Measurements from ENCODE around the gene PIGU.
"Not testable (repeated sequence)": the region's sequence is repeated elsewhere in the genome, so short reads cannot be mapped to it uniquely, and the experiment has no call there.

PIGU gene

GRCh38 chr20:34627458-34627857, 49.4 kb downstream of the PIGU start:
- peaks cover 46% of the 10 kb centered on the region for H3K36me3 Mint-ChIP-seq (ENCODE audit: low read depth)
- H3K27ac Mint-ChIP-seq = no peak overlapping the region
- no peaks in the 10 kb centered on the region for H3K27me3 Mint-ChIP-seq
- peaks cover 9% of the 10 kb centered on the region for H3K4me1 Mint-ChIP-seq (ENCODE audit: low read depth)
- H3K9me3 Mint-ChIP-seq = no peaks in the 10 kb centered on the region
- no peak overlapping the region for H3K4me3 Mint-ChIP-seq

GRCh38 chr20:34626992-34627391, 49.9 kb downstream of the PIGU start:
- H3K4me3 Mint-ChIP-seq = no peak overlapping the region
- H3K4me1 Mint-ChIP-seq (ENCODE audit: low read depth) = peaks cover 9% of the 10 kb centered on the region
- H3K9me3 Mint-ChIP-seq = no peaks in the 10 kb centered on the region
- no peak overlapping the region for H3K27ac Mint-ChIP-seq
- H3K36me3 Mint-ChIP-seq (ENCODE audit: low read depth) = peaks cover 46% of the 10 kb centered on the region
- no peaks in the 10 kb centered on the region for H3K27me3 Mint-ChIP-seq

- H3K4me3 Mint-ChIP-seq = no peak overlapping the region
- H3K27ac Mint-ChIP-seq = no peak overlapping the region
- H3K4me1 Mint-ChIP-seq (ENCODE audit: low read depth) = peaks cover 11% of the 10 kb centered on the region
- H3K36me3 Mint-ChIP-seq (ENCODE audit: low read depth) = peaks cover 51% of the 10 kb centered on the region
- H3K27me3 Mint-ChIP-seq = no peaks in the 10 kb centered on the region
- H3K9me3 Mint-ChIP-seq = no peaks in the 10 kb centered on the region
Observed at GRCh38 chr20:34624629-34625028, 52.3 kb downstream of the PIGU start.

- Mint-ChIP-seq H3K27ac (no peak overlapping the region), H3K4me1 (ENCODE audit: low read depth) (peaks cover 11% of the 10 kb centered on the region), H3K36me3 (ENCODE audit: low read depth) (peaks cover 54% of the 10 kb centered on the region), H3K27me3 (no peaks in the 10 kb centered on the region), H3K4me3 (no peak overlapping the region), H3K9me3 (no peaks in the 10 kb centered on the region)
Observed at GRCh38 chr20:34622821-34623451, 54.0 kb downstream of the PIGU start.

GRCh38 chr20:34621383-34622367, 55.2 kb downstream of the PIGU start:
- Mint-ChIP-seq H3K4me3 (no peak overlapping the region), H3K36me3 (ENCODE audit: low read depth) (peaks cover 57% of the 10 kb centered on the region), H3K9me3 (no peaks in the 10 kb centered on the region), H3K27me3 (no peaks in the 10 kb centered on the region), H3K4me1 (ENCODE audit: low read depth) (peaks cover 11% of the 10 kb centered on the region), H3K27ac (no peak overlapping the region)

GRCh38 chr20:34621036-34621343, 55.9 kb downstream of the PIGU start:
- Mint-ChIP-seq H3K27ac (no peak overlapping the region), H3K27me3 (no peaks in the 10 kb centered on the region), H3K4me1 (ENCODE audit: low read depth) (peaks cover 11% of the 10 kb centered on the region), H3K4me3 (no peak overlapping the region), H3K36me3 (ENCODE audit: low read depth) (peaks cover 62% of the 10 kb centered on the region), H3K9me3 (no peaks in the 10 kb centered on the region)

- no peak overlapping the region for H3K4me3 Mint-ChIP-seq
- no peaks in the 10 kb centered on the region for H3K9me3 Mint-ChIP-seq
- no peak overlapping the region for H3K27ac Mint-ChIP-seq
- H3K4me1 Mint-ChIP-seq (ENCODE audit: low read depth) = peaks cover 11% of the 10 kb centered on the region
- H3K36me3 Mint-ChIP-seq (ENCODE audit: low read depth) = peaks cover 62% of the 10 kb centered on the region
- no peaks in the 10 kb centered on the region for H3K27me3 Mint-ChIP-seq
Observed at GRCh38 chr20:34618676-34619075, 58.2 kb downstream of the PIGU start.

GRCh38 chr20:34616913-34617312, 60.0 kb downstream of the PIGU start:
- not testable (repeated sequence) for H3K4me3 Mint-ChIP-seq; H3K27me3 Mint-ChIP-seq; H3K9me3 Mint-ChIP-seq; H3K27ac Mint-ChIP-seq; H3K4me1 Mint-ChIP-seq (ENCODE audit: low read depth)
- peaks cover 70% of the 10 kb centered on the region for H3K36me3 Mint-ChIP-seq (ENCODE audit: low read depth)

- no peaks in the 10 kb centered on the region for H3K4me1 Mint-ChIP-seq (ENCODE audit: low read depth)
- no peaks in the 10 kb centered on the region for H3K27me3 Mint-ChIP-seq
- H3K9me3 Mint-ChIP-seq = no peaks in the 10 kb centered on the region
- no peak overlapping the region for H3K27ac Mint-ChIP-seq
- peaks cover 64% of the 10 kb centered on the region for H3K36me3 Mint-ChIP-seq (ENCODE audit: low read depth)
- H3K4me3 Mint-ChIP-seq = no peak overlapping the region
Observed at GRCh38 chr20:34615477-34615876, 61.4 kb downstream of the PIGU start.

- H3K27ac Mint-ChIP-seq; H3K27me3 Mint-ChIP-seq; H3K9me3 Mint-ChIP-seq; H3K4me1 Mint-ChIP-seq (ENCODE audit: low read depth); H3K4me3 Mint-ChIP-seq: not testable (repeated sequence)
- peaks cover 38% of the 10 kb centered on the region for H3K36me3 Mint-ChIP-seq (ENCODE audit: low read depth)
Observed at GRCh38 chr20:34611976-34612375, 64.9 kb downstream of the PIGU start.

GRCh38 chr20:34607066-34607465, 69.8 kb downstream of the PIGU start:
- Mint-ChIP-seq H3K27me3 (no peaks in the 10 kb centered on the region), H3K9me3 (no peaks in the 10 kb centered on the region), H3K27ac (no peak overlapping the region), H3K36me3 (ENCODE audit: low read depth) (peaks cover 7% of the 10 kb centered on the region), H3K4me1 (ENCODE audit: low read depth) (no peaks in the 10 kb centered on the region), H3K4me3 (no peak overlapping the region)

- Mint-ChIP-seq H3K9me3 (no peaks in the 10 kb centered on the region), H3K27ac (no peak overlapping the region)
Observed at GRCh38 chr20:34604980-34605788, 71.7 kb downstream of the PIGU start.

GRCh38 chr20:34600892-34601653, 75.8 kb downstream of the PIGU start:
- no peak overlapping the region for H3K27ac Mint-ChIP-seq
- H3K4me1 Mint-ChIP-seq (ENCODE audit: low read depth) = no peaks in the 10 kb centered on the region
- H3K4me3 Mint-ChIP-seq = no peak overlapping the region
- H3K36me3 Mint-ChIP-seq (ENCODE audit: low read depth) = peaks cover 3% of the 10 kb centered on the region
- H3K9me3 Mint-ChIP-seq = no peaks in the 10 kb centered on the region
- H3K27me3 Mint-ChIP-seq = no peaks in the 10 kb centered on the region

More at GRCh38 chr20:34604980-34605788, 71.7 kb downstream of the PIGU start:
- H3K4me1 Mint-ChIP-seq (ENCODE audit: low read depth) = no peaks in the 10 kb centered on the region
- no peaks in the 10 kb centered on the region for H3K27me3 Mint-ChIP-seq
- peaks cover 3% of the 10 kb centered on the region for H3K36me3 Mint-ChIP-seq (ENCODE audit: low read depth)
- H3K4me3 Mint-ChIP-seq = no peak overlapping the region

GRCh38 chr20:34595377-34596184, 81.3 kb downstream of the PIGU start:
- H3K9me3 Mint-ChIP-seq = no peaks in the 10 kb centered on the region
- no peaks in the 10 kb centered on the region for H3K27me3 Mint-ChIP-seq
- H3K4me1 Mint-ChIP-seq (ENCODE audit: low read depth) = no peaks in the 10 kb centered on the region
- H3K4me3 Mint-ChIP-seq = no peak overlapping the region
- no peak overlapping the region for H3K27ac Mint-ChIP-seq
- peaks cover 4% of the 10 kb centered on the region for H3K36me3 Mint-ChIP-seq (ENCODE audit: low read depth)

Measured in stimulated activated naive CD8-positive, alpha-beta T cell treated with anti-CD3 and anti-CD28 coated beads, Interleukin-15, Interleukin-2, amounts not matched to agents 100 ng/mL and 50 ng/mL, for 24 hours (primary cell).